NCI-H2227 (cell line): ENCODE results near the gene IDH2.

ENCODE experiments used
- DNase-seq: peaks from one replicate; lab custom pipeline; 2025; ENCODE audit not compliant: unreplicated experiment; lab: John Stamatoyannopoulos, UW

Gene IDH2

GRCh38 chr15:90064911-90065681, 37.2 kb downstream of the IDH2 start:
- no peak for DNase-seq

- DNase-seq = no peak
Observed at GRCh38 chr15:90063770-90064247, 38.5 kb downstream of the IDH2 start.

- DNase-seq = no peak
Observed at GRCh38 chr15:90062973-90063769, 39.1 kb downstream of the IDH2 start.

GRCh38 chr15:90062462-90062932, 39.8 kb downstream of the IDH2 start:
- DNase-seq = peak; percentile 11

- DNase-seq = peak; percentile 22
Observed at GRCh38 chr15:90062023-90062442, 40.2 kb downstream of the IDH2 start.

- no peak for DNase-seq
Observed at GRCh38 chr15:90060797-90061196, 41.5 kb downstream of the IDH2 start.

GRCh38 chr15:90059208-90059985, 42.9 kb downstream of the IDH2 start:
- no peak for DNase-seq

GRCh38 chr15:90058775-90059174, 43.5 kb downstream of the IDH2 start:
- no peak for DNase-seq

- DNase-seq = no peak
Observed at GRCh38 chr15:90058308-90058707, 44.0 kb downstream of the IDH2 start.

- no peak for DNase-seq
Observed at GRCh38 chr15:90056529-90056928, 45.7 kb downstream of the IDH2 start.

GRCh38 chr15:90055182-90055581, 47.1 kb downstream of the IDH2 start:
- DNase-seq = peak; percentile 7

- peak; percentile 84 for DNase-seq
Observed at GRCh38 chr15:90054618-90055097, 47.6 kb downstream of the IDH2 start.

- DNase-seq = peak; percentile 15
Observed at GRCh38 chr15:90053685-90054466, 48.4 kb downstream of the IDH2 start.

GRCh38 chr15:90051874-90052273, 50.4 kb downstream of the IDH2 start:
- DNase-seq = no peak

GRCh38 chr15:90049666-90050604, 52.3 kb downstream of the IDH2 start:
- DNase-seq = peak; percentile 58

GRCh38 chr15:90049030-90049429, 53.2 kb downstream of the IDH2 start:
- DNase-seq = no peak

GRCh38 chr15:90047956-90048575, 54.2 kb downstream of the IDH2 start:
- DNase-seq = no peak

- DNase-seq = no peak
Observed at GRCh38 chr15:90046911-90047392, 55.3 kb downstream of the IDH2 start.

- no peak for DNase-seq
Observed at GRCh38 chr15:90046289-90046688, 56.0 kb downstream of the IDH2 start.
